NCI-H82 treated with DMSO at 0.1 percent for 48 hours (cell line): ENCODE measurements around the gene NPY4R.
"Not testable (repeated sequence)": the region's sequence is repeated elsewhere in the genome, so short reads cannot be mapped to it uniquely, and the experiment has no call there.

Experiments
- DNase-seq: peaks from one replicate; lab custom pipeline; 2025; ENCODE audit not compliant: unreplicated experiment; lab: John Stamatoyannopoulos, UW

NPY4R gene

DNA sequence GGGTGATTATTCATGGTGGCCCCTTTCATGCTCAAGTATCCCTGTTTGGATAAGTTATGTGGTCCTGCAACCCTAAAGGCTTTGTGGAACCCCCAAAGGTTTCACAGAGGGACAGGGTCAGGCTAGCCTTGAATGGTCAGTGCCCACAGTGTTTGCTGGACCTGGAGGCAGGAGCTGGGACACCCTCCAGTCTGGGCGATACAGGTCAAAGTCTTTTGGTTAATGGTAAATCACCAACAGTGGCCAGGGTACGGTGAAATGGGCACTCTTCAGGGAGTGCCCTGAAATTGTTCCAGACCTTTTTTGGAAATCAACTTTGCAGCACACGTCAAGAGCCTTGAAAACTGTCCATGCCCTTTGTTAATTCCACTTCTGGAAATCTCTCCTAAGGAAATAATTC, 8.7 kb downstream of the NPY4R start:
- not testable (repeated sequence) for DNase-seq

DNA sequence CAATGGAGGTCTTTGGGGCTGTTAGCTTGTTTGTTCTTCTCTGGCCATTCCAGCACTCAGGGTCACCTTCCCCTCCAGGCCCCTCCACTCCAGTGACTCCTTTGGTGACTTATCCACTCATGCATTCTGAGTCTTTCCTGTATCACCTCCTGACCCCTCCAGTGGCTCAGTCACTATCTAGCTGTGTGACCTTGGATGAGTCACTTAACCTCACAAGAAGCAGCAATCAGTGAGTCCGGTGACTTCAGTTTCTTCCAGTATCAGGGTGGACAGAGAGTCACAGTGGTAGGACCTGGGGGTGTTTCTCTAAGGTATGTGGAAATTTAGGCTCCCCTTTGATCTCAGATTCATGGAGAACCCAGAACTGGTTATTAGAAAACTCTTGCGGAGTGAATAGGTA, 9.8 kb downstream of the NPY4R start:
- DNase-seq = not testable (repeated sequence)

DNA sequence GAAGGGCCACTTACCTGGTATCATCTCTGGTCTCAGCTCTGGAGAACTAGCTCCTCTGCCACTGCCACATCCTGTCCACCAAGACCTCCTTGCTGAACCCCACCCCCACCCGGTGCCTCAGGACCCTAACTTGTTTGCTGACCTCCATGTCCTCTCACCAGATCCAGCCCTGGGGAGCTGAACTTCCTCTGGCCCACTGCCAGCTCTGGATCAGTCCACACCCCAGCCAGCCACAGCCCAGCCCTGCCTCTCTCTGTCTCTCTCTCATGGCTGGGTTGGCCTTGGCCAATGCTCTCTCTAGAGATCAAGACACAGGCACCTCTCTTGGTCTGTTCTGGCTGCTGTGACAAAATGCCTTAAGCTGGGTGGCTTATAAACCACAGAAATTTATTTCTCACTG, 14.4 kb downstream of the NPY4R start:
- not testable (repeated sequence) for DNase-seq

DNA sequence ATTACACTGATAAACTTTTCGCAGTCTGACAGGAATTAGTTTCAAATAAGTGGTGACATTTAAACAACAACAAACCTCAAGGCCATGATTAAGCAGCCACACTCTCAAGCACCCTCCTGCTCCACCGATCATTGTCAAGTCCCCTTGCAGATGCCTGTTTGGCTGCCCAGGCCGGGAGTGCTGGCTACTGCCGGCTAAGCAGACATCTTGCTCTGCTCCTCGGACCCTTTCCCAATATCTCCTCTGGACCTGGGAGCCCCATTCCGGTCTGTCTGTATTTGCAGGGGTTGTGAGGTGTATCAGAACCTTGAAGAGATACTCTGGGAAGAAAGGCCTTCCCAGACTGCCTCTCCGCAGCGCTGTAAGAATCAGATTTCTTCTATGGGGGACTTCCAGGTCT, 14.9 kb downstream of the NPY4R start:
- not testable (repeated sequence) for DNase-seq

DNA sequence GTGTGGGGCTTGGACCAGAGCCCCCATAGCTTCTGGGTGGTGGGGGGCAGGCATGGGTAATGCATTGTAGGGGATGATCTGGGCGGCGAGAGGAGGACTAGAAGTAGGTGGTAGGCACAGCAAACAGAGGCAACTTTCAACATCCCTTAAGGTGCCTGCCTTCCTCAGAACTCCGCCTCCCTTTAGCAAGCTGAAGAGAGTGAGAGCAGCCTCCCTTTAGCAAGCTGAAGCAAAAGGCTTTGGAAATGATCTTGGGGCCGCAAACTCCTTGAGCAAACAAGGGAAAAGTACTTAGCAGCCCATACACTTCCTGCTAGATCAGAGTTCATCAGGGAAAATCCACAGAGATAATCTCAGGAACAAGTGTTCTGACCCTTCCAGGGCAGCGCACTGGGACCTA, 18.3 kb downstream of the NPY4R start:
- not testable (repeated sequence) for DNase-seq

DNA sequence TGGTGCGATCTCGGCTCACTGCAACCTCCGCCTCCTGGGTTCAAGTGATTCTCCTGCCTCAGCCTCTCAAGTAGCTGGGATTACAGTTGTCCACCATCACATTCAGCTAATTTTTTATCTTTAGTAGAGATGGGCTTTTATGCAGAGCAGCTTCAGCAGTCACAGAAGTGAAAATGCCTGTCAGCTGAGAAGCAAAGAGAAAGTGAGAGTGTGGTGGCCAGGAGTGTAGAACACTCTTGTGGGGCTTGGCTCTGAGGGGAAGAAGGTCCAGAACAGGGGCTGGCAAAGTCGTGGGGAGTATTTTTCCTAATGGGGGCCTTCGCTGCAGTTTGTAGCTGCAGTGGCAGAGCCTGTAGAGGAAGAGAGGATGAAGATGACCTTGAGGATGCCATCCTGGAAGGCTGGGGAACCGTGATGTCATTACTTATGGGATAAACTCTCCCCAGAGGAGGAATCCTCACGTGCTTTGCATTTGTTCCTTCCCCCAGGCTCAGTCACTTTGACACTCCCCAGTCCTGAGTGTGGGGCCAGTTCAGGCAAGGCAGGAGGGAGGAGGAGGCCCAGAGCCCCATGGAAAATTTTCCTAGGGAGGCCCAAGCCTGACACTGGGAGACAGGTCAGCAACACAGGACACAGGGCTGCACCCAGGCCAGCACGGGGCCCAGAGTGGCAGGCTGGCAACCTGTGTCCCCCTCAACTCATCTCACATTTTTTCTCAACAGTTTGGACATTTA, 20.2 kb downstream of the NPY4R start:
- not testable (repeated sequence) for DNase-seq

DNA sequence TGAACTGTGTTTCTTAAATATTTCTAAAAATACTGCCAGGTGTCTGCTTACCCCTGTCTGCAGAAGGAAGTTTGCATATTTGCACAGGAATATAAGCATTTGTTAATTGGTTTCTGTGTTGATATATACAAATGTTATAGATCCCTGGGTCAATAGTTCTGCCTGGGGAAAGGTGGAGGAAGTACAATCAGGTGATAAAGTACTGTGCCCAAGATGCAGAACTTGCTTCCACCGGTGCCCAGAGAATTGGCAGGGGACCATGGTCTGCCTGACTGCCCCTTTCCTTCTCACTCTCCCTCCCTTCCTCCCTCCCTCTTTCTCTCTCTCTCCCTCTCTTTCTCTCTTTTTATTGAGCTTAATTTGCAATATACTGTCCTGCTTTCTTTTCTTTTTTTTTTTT, 22.3 kb downstream of the NPY4R start:
- DNase-seq = not testable (repeated sequence)

DNA sequence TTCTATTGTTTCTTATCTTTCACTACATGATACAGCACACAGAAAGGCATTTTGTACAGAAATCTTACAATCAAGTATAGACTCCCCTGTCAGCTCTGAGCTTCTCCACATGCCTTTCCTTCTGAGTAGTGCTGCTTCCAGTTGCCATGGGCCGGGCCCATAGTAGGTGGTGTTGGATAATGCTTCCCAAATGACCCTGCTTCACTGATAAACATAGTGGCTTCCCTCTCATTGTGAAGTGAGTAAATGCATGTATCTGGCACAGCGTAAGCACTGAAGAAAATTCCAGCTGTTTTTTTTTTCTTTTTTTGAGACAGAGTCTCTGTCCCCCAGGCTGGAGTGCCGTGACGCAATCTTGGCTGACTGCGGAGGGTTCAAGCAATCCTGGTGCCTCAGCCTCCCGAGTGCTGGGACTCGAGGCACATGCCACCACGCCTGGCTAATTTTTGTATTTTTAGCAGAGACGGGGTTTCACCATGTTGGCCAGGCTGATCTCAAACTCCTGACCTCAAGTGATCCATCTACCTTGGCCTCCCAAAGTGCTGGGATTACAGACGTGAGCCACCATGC, 23.0 kb downstream of the NPY4R start:
- DNase-seq = not testable (repeated sequence)

DNA sequence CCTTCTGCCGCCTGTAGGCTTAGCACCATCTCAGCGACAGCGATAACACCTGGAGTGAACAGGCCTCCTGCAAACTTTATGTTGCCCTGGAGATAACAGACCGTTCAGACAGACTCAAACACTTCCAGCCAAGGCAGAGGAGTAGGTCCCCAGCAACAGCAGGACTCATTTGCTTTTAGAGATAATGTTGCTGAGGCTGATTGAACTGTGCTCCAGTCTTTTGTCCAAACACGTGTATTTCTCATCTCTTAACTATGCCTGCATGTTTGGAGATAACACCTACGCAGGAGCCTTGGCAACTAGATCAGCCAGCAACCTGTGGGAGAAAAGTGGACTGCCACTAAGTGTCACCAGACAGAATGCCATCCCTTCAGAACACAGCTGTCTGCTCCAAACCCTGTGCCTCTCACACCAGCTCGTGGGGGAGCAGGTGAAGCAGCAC, 23.9 kb downstream of the NPY4R start:
- not testable (repeated sequence) for DNase-seq

DNA sequence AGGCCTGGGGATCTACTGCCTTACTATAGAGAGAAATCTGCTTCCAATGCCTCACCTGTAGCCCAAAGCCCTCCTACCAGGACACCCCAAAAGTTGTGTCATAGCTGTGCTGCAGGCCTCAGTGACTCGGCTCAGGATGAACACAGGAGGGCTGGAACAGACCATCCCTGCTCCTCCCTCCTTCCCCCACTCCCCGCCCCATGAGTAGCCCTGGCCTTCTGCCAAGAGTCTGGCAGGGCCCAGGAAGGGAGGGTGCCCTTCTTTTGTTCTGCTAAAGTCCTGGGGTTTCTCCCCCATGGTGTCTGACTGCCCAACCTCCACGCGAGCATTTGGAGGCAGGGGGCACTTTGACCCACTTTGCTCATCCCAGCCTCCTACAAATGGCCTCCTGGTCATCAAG, 24.8 kb downstream of the NPY4R start:
- DNase-seq = not testable (repeated sequence)

DNA sequence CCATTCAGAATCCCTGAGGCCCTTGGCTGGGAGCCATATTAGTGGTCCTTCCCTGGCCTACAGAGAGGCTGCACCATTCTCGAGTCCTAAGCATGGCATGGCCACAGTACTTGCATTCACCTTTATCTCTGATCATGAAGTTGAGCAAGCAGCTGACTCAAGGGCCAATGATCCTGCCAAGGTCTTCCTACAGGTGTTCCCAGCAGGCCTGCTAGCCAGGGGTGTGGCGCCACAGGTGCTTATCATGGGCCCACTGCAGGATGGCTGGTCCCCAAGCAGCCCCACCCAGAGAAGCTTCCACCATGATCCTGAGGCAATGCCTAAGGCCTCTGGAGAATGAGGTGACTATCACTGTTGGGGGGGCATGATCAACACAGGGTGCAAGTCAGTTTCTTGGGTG, 42.2 kb downstream of the NPY4R start:
- not testable (repeated sequence) for DNase-seq

DNA sequence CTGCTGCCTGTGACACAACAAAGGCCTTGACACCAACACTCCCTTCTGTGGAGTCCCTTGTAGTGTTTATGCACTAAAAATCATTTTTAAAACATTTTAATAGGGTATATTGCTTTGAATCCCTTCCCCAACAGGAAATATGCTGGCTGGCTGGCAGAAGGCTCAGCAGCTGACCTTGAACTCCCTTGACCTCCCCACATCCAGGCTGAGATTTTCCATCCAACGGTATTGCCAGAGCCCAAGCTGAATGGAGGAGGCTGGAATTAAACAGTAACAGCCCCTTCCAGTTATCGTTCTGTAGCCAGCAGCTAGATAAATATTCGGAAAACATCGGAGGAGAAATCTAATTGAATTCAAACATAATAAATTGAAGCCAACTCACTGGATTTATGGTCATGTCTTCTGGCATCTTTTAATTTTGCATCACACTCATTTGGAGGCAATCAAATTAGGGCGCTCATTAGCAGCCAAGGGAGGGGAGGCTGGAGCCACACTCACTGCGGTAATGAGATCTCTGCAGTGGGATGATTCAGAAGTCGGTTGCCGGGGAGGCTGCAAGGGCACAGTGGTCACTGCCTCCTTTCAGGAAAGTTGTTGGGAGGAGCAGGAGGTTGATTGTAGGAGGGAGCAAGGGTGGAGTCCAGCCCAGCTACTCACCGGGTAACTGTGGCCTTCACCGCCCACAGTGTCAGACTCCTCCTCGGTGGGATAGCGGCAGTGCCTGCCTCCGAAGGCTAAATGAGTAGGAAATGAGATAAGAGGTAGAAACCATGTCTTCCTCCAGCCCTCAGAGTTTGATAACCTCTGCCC, 46.0 kb downstream of the NPY4R start:
- DNase-seq = not testable (repeated sequence)

DNA sequence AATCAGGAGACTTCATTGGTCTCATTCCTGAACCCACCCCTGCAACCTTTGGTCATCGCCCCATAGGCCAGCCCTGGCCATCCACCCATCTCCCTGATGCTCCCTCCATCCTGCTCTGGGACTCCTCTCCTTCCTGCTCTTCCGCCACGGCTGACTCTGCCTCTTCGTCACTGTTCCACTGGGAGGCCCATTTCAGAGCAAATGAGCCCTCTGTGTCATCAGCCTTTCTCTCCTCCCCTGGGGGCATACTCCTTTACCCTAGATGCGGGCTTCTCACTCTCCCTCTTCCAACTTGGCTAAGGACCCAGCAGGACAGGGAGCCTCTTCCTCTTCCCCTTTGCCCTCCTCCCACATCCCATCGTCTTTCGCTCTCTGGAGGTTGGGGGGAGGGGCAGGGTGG, 47.5 kb downstream of the NPY4R start:
- not testable (repeated sequence) for DNase-seq

DNA sequence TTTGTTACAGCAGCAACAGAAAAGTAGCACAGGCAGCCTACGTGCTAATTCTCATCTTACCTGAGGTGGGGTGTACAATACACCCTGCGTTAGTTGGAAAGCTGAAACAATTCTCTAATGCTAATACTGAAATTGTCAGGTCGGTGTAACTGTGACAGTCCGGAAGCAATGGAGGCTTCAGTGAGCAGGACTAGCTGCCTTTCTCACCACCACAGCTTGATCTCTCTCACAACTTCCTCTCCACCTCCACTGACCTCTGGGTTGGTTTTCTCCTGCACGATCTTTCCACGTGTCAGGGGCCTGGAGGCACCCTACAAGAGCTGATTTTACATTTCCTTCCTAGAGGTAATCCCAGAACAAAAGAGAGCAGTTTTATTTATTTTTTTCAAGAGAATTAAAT, 50.5 kb downstream of the NPY4R start:
- DNase-seq = not testable (repeated sequence)

DNA sequence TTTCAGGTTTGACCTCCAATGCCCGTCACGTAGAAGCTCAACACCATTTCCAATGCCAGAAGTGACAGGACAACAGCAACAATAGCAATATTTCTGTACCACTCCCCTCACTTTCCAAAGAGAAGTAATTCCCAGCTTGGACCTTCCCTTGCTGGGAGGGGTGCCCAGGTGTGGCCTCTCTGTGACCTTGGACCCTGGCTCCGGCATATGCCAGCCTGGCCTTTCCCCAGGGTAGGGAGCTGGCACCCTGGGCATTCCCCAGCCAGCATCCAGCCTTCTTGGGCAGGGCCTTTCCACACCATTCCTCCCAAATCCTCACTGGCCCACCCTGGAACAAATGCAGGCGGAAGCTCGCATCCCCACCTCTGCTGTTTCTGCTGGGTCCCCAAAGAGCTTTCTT, 53.1 kb downstream of the NPY4R start:
- not testable (repeated sequence) for DNase-seq

DNA sequence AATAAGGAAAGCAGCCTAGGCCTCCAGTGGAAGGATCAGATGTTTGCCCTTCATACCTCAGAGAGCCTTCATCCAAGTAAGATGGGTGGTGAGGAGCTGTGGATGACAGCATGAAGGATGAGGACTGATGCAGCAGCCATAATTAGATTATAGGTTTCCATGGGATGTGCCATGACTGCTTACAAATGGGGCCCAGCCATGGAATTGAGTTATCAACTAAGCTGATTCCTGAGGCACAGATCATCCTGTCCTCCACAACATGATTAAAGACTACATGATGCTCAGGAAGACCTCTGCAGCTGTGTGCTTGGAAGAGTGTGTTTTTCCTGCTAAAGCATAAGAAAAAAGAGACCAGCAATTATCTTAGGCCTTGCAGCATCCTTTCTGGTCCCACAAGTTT, 54.6 kb downstream of the NPY4R start:
- not testable (repeated sequence) for DNase-seq
